ENCODE results near the gene ARHGEF33.

Gene ARHGEF33

GRCh38 chr2:38960609-38961320 is 71.1 kb downstream of the ARHGEF33 start:
- no peak for DNase-seq

- no peak for DNase-seq
These were observed 76.3 kb downstream of the ARHGEF33 start for GRCh38 chr2:38966006-38966405.

GRCh38 chr2:38966678-38967077 is 77.0 kb downstream of the ARHGEF33 start:
- no peak for DNase-seq

- DNase-seq, result no peak
These were observed 78.3 kb downstream of the ARHGEF33 start for GRCh38 chr2:38968021-38968420.

- DNase-seq, result no peak
These were observed 81.7 kb downstream of the ARHGEF33 start for GRCh38 chr2:38971377-38971776.

- DNase-seq, result no peak
These were observed 83.6 kb downstream of the ARHGEF33 start for GRCh38 chr2:38973266-38973665.

GRCh38 chr2:38975042-38975441 is 85.4 kb downstream of the ARHGEF33 start:
- no peak for DNase-seq

GRCh38 chr2:38977047-38977446 is 87.4 kb downstream of the ARHGEF33 start:
- DNase-seq, result no peak

- no peak for DNase-seq
These were observed 88.7 kb downstream of the ARHGEF33 start for GRCh38 chr2:38978296-38978903.

- DNase-seq, result no peak
These were observed 89.2 kb downstream of the ARHGEF33 start for GRCh38 chr2:38978908-38979307.

GRCh38 chr2:38981003-38981669 is 91.5 kb downstream of the ARHGEF33 start:
- no peak for DNase-seq

- DNase-seq, result no peak
These were observed 92.1 kb downstream of the ARHGEF33 start for GRCh38 chr2:38981670-38982357.

GRCh38 chr2:38982498-38982897 is 92.8 kb downstream of the ARHGEF33 start:
- no peak for DNase-seq

- DNase-seq, result no peak
These were observed 99.0 kb downstream of the ARHGEF33 start for GRCh38 chr2:38988716-38989115.

GRCh38 chr2:38991899-38992298 is 102.2 kb downstream of the ARHGEF33 start:
- no peak for DNase-seq

GRCh38 chr2:38997781-38998180 is 108.1 kb downstream of the ARHGEF33 start:
- DNase-seq, result no peak

GRCh38 chr2:39000552-39000951 is 110.9 kb downstream of the ARHGEF33 start:
- DNase-seq, result no peak

- DNase-seq, result no peak
These were observed 118.3 kb downstream of the ARHGEF33 start for GRCh38 chr2:39007875-39008504.

GRCh38 chr2:39008665-39009064 is 119.0 kb downstream of the ARHGEF33 start:
- DNase-seq, result no peak

GRCh38 chr2:39013871-39014270 is 124.2 kb downstream of the ARHGEF33 start:
- DNase-seq, result no peak

GRCh38 chr2:39015424-39015823 is 125.7 kb downstream of the ARHGEF33 start:
- DNase-seq, result no peak

- no peak for DNase-seq
These were observed 127.7 kb downstream of the ARHGEF33 start for GRCh38 chr2:39017334-39017733.

GRCh38 chr2:39018638-39019037 is 129.0 kb downstream of the ARHGEF33 start:
- no peak for DNase-seq

All from T-helper 9 cell (primary cell).